PC-3 (cell line): Measurements from ENCODE around the gene EPS8. TPM values are rescaled to one million over a fixed set of nuclear protein-coding genes. Genes with fewer than 3 reads are reported as not detected.

Source experiments
- ATAC-seq: fragments of 200-7000 bp; cut with Tn5 transposase; 2 replicates; pipeline ENCODE4 v1.9.1; 2020; ENCODE audit warnings: mild to moderate bottlenecking, moderate library complexity
- BruUV-seq: library from RNA; stranded (reverse); fragments of 400-500 nt; replicated peaks from 2 replicates; lab custom pipeline; 2021; lab: Mats Ljungman, UMichigan
- CTCF ChIA-PET: fragments of 300-600 bp; sonication (Branson Sonifier 250); formaldehyde crosslinking; loops from one replicate; lab custom pipeline; 2022; ENCODE audit warnings: antibody characterized with exemption; lab: Charles Lee
- POLR2A ChIA-PET: fragments of 300-600 bp; sonication (Branson Sonifier 250); formaldehyde crosslinking; loops from one replicate; lab custom pipeline; 2022; ENCODE audit warnings: antibody characterized with exemption; ENCODE audit not compliant: unreplicated experiment; lab: Charles Lee
- DNase-seq: peaks from one replicate; pipeline ENCODE4 v3.0.0-alpha.2; 2015
- H2AFZ ChIP-seq: fragments of 300-600 bp; sonication (generic); 2 replicates; pipeline ENCODE4 v1.6.0; 2016; ENCODE audit warnings: antibody characterized with exemption, low read length
- H3F3A ChIP-seq: fragments of 300-600 bp; sonication (generic); one replicate; pipeline ENCODE4 v1.6.0; 2017; ENCODE audit warnings: antibody characterized with exemption, low read length, control low read depth, mild to moderate bottlenecking; ENCODE audit not compliant: unreplicated experiment
- H3K27ac ChIP-seq: fragments of 300-600 bp; sonication (generic); 2 replicates; pipeline ENCODE4 v1.5.1; 2016; ENCODE audit warnings: mild to moderate bottlenecking, low read length
- H3K27me3 ChIP-seq: fragments of 300-600 bp; sonication (generic); 2 replicates; pipeline ENCODE4 v1.6.1; 2016; ENCODE audit warnings: low read length, mixed read lengths
- H3K36me3 ChIP-seq: fragments of 300-600 bp; sonication (generic); 2 replicates; pipeline ENCODE4 v1.6.1; 2016; ENCODE audit warnings: low read depth, mixed run types, low read length, mixed read lengths
- H3K4me1 ChIP-seq: fragments of 300-600 bp; sonication (generic); 2 replicates; pipeline ENCODE4 v1.5.1; 2016; ENCODE audit warnings: low read length; ENCODE audit not compliant: insufficient read depth
- H3K4me2 ChIP-seq: fragments of 300-600 bp; sonication (generic); 2 replicates; pipeline ENCODE4 v1.6.0; 2016; ENCODE audit warnings: low read length
- H3K4me3 ChIP-seq: fragments of 300-600 bp; sonication (generic); 2 replicates; pipeline ENCODE4 v1.5.1; 2016; ENCODE audit warnings: mild to moderate bottlenecking, low read length, mixed read lengths
- H3K79me2 ChIP-seq: fragments of 300-600 bp; sonication (generic); 2 replicates; pipeline ENCODE4 v1.6.1; 2017; ENCODE audit warnings: low read length, mixed read lengths
- H3K9ac ChIP-seq: fragments of 300-600 bp; sonication (generic); 2 replicates; pipeline ENCODE4 v1.6.0; 2016; ENCODE audit warnings: mild to moderate bottlenecking, low read length
- H3K9me2 ChIP-seq: fragments of 300-600 bp; sonication (generic); replicated peaks from 2 replicates; pipeline ENCODE4 v1.6.1; 2016; ENCODE audit warnings: mixed run types, low read length, mixed read lengths
- H3K9me3 ChIP-seq: fragments of 300-600 bp; sonication (generic); 2 replicates; pipeline ENCODE4 v1.6.1; 2016; ENCODE audit warnings: low read length, mixed read lengths
- H4K20me1 ChIP-seq: fragments of 300-600 bp; sonication (generic); 2 replicates; pipeline ENCODE4 v1.6.1; 2016; ENCODE audit warnings: low read length, mixed read lengths
- CTCF ChIP-seq: fragments of 300-600 bp; sonication (generic); conservative IDR thresholded peaks from 2 replicates; pipeline ENCODE4 v1.5.1; 2017; ENCODE audit warnings: antibody characterized with exemption, low read depth, mild to moderate bottlenecking, low read length
- EZH2 ChIP-seq: fragments of 300-600 bp; sonication (generic); IDR thresholded peaks from one replicate; pipeline ENCODE4 v1.6.1; 2017; ENCODE audit warnings: antibody characterized with exemption, mild to moderate bottlenecking, low read length; ENCODE audit not compliant: unreplicated experiment
- EZH2phosphoT487 ChIP-seq: fragments of 300-600 bp; sonication (generic); IDR thresholded peaks from 2 replicates; pipeline ENCODE4 v1.6.1; 2018; ENCODE audit warnings: mild to moderate bottlenecking, antibody characterized with exemption, low read length, borderline replicate concordance
- intact Hi-C: fragments of 100-400 bp; cut with micrococcal nuclease; formaldehyde crosslinking; loops from 2 replicates; pipeline ENCODE4 v1.9.0; 2023
- total RNA-seq: library from RNA; depleted of rRNA; stranded (reverse); fragments of >200 nt; gene quantifications from 2 replicates; pipeline ENCODE4 v1.2.3, GENCODE V29; 2014

EPS8 gene
- total RNA-seq, 1 experiment from 2014 or later, result 47.4 TPM

DNA sequence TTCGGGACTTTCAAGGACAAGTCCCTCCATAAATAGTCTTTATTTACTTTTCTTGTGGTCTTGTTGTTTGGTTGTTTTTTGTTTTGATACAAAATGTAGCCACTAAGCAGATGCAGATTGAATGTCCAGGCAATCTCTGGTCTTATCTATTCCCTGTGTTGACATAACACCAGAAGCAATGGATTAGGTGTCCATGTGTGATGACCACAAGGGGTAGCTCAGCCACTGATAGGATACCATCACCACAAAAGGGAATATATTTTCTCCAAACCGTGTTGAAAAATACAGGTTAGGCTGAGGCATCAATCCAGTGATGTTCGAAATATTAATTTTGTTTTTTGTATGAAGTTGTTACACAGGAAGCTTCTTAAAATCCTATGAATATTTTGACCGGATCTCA lies 196.3 kb downstream of the EPS8 start:
- intact Hi-C loops, result loop anchor here (5.0 kb wide), 2 partner anchors 34 to 64 kb away; no protein-coding TSS in a partner anchor
- H3K9me2 ChIP-seq, result no peaks in the 10 kb centered on the region
- no peak overlapping the region for H3K27ac ChIP-seq
- TF ChIP-seq EZH2phosphoT487, result no peak
- TF ChIP-seq CTCF, result 0 out of 2 replicates have a peak, but pooled peaks have one; percentile 25
- no peak for TF ChIP-seq EZH2
- H3K4me2 ChIP-seq, result no peak overlapping the region
- H3K79me2 ChIP-seq, result no peaks in the 10 kb centered on the region
- H3K9me3 ChIP-seq, result no peaks in the 10 kb centered on the region
- no peak overlapping the region for H3K9ac ChIP-seq
- H4K20me1 ChIP-seq, result no peaks in the 10 kb centered on the region
- ATAC-seq, result no peak
- POLR2A ChIA-PET, result no interaction called here
- H3K27me3 ChIP-seq, result no peaks in the 10 kb centered on the region
- DNase-seq, result no peak
- BruUV-seq, result no TSS peak
- H3K4me3 ChIP-seq, result no peak overlapping the region
- H2AFZ ChIP-seq, result no peak overlapping the region
- no peaks in the 10 kb centered on the region for H3F3A ChIP-seq
- H3K4me1 ChIP-seq, result peaks cover 13% of the 10 kb centered on the region
- H3K36me3 ChIP-seq, result no peaks in the 10 kb centered on the region
- CTCF ChIA-PET, result no interaction called here

DNA sequence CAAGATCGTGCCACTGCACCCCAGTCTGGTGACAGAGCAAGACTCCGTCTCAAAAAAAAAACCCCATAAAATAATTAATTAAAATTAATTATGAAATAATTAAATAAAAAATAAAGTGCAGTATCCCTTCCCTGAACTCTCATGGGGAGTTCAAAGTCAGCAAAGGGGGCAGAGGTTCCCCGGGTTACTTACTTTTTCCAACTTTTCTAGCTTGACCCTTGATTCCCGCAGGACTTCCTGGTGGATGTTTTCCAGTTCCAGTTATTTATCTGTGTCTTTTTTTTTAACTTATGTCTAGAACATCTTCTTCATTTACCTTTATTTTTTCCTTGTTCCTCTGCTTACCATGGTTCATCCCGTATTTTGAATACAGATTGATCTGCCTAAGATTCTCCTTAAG lies 197.4 kb downstream of the EPS8 start:
- Histone ChIP-seq H3K4me3 (no peak overlapping the region), H3K27me3 (no peaks in the 10 kb centered on the region), H3K4me2 (no peak overlapping the region), H2AFZ (no peak overlapping the region), H3K36me3 (no peaks in the 10 kb centered on the region), H3K9me3 (no peaks in the 10 kb centered on the region), H3K9ac (no peak overlapping the region), H4K20me1 (no peaks in the 10 kb centered on the region), H3K27ac (no peak overlapping the region), H3K4me1 (peaks cover 22% of the 10 kb centered on the region), H3K79me2 (no peaks in the 10 kb centered on the region), H3F3A (no peaks in the 10 kb centered on the region), H3K9me2 (no peaks in the 10 kb centered on the region)
- no peak for TF ChIP-seq CTCF
- no peak for TF ChIP-seq EZH2
- TF ChIP-seq EZH2phosphoT487, result no peak
- BruUV-seq, result no TSS peak
- ChIA-PET POLR2A (no interaction called here), CTCF (no interaction called here)
- ATAC-seq (no peak), DNase-seq (no peak)
- intact Hi-C loops, result loop anchor here (2.0 to 5.0 kb wide), 3 partner anchors 35 to 189 kb away; no protein-coding TSS in a partner anchor

- Histone ChIP-seq H3K79me2 (no peaks in the 10 kb centered on the region), H3K9me3 (no peaks in the 10 kb centered on the region), H3K9ac (peak overlapping the region; percentile 80), H3K4me3 (peak overlapping the region; percentile 67), H3K36me3 (no peaks in the 10 kb centered on the region), H3K27me3 (no peaks in the 10 kb centered on the region), H3K27ac (peak overlapping the region; percentile 75), H3F3A (no peaks in the 10 kb centered on the region), H2AFZ (peak overlapping the region; percentile 87), H4K20me1 (no peaks in the 10 kb centered on the region), H3K9me2 (no peaks in the 10 kb centered on the region), H3K4me2 (peak overlapping the region; percentile 87), H3K4me1 (peaks cover 30% of the 10 kb centered on the region)
- intact Hi-C loops, result loop anchor here (1.0 to 5.0 kb wide), 4 partner anchors 37 to 266 kb away; no protein-coding TSS in a partner anchor
- peak; percentile 74 for DNase-seq
- CTCF ChIA-PET, result interaction anchor here (0.7 to 1.2 kb wide), 4 partner anchors 9 to 183 kb away, joined by 3 to 5 read pairs (median 4); no protein-coding TSS in a partner anchor
- TF ChIP-seq EZH2phosphoT487, result no peak
- peak; percentile 85 for TF ChIP-seq CTCF
- peak; percentile 62 for ATAC-seq
- BruUV-seq, result no TSS peak
- POLR2A ChIA-PET, result no interaction called here
Measured at GRCh38 chr12:15590180-15590826, 198.9 kb downstream of the EPS8 start.
